HUDEP-2 (cell line): ENCODE measurements around the gene PRSS16.
A peak's percentile ranks its signal among the peaks of the same experiment; 100 is the strongest.
"Not testable (repeated sequence)": the region's sequence is repeated elsewhere in the genome, so short reads cannot be mapped to it uniquely, and the experiment has no call there.

Experiments
- DNase-seq, 76 experiments: peaks; one replicate each; lab custom pipeline; 2025; ENCODE audit not compliant: unreplicated experiment in 76 of 76; lab: John Stamatoyannopoulos, UW

Gene PRSS16, protein sequence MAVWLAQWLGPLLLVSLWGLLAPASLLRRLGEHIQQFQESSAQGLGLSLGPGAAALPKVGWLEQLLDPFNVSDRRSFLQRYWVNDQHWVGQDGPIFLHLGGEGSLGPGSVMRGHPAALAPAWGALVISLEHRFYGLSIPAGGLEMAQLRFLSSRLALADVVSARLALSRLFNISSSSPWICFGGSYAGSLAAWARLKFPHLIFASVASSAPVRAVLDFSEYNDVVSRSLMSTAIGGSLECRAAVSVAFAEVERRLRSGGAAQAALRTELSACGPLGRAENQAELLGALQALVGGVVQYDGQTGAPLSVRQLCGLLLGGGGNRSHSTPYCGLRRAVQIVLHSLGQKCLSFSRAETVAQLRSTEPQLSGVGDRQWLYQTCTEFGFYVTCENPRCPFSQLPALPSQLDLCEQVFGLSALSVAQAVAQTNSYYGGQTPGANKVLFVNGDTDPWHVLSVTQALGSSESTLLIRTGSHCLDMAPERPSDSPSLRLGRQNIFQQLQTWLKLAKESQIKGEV

DNA sequence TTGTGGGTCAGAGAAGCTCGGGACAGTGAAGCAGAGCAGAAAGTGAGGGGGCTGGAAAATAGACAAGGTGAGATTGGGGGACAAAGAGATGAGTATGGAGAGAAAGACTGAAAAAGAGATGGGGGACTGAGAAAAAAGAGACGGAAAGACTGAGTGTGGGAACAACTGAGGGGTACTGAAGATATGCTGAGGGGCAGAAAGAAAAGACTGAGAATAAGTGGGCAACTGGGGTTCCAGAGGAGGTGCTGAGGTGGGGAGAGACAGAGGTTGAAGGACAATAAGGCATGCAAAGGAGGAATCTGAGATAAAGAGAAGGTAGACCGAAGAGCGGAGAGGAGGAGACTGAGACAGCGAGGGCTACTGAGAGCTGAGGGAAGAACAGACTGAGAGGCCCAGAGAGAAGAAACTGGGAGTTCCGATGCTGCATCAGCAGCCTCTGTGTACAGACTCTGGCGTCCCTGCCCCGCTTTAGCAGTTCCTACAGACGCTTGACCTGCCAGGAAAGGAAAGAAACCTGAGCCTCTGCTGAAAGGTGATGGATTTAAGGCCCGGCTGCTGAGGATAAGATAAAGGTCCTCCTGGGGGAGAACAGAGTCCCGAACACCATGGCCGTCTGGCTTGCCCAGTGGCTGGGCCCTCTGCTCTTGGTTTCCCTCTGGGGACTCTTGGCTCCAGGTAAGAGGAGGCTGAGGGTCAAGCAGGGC, at the start of gene PRSS16:
Gene PRSS16, plus strand, starts transcription at position 569 of the 704 bp plus-strand sequence. Its CDS starts 37 bp downstream, at position 606.
- DNase-seq: no peak

DNA sequence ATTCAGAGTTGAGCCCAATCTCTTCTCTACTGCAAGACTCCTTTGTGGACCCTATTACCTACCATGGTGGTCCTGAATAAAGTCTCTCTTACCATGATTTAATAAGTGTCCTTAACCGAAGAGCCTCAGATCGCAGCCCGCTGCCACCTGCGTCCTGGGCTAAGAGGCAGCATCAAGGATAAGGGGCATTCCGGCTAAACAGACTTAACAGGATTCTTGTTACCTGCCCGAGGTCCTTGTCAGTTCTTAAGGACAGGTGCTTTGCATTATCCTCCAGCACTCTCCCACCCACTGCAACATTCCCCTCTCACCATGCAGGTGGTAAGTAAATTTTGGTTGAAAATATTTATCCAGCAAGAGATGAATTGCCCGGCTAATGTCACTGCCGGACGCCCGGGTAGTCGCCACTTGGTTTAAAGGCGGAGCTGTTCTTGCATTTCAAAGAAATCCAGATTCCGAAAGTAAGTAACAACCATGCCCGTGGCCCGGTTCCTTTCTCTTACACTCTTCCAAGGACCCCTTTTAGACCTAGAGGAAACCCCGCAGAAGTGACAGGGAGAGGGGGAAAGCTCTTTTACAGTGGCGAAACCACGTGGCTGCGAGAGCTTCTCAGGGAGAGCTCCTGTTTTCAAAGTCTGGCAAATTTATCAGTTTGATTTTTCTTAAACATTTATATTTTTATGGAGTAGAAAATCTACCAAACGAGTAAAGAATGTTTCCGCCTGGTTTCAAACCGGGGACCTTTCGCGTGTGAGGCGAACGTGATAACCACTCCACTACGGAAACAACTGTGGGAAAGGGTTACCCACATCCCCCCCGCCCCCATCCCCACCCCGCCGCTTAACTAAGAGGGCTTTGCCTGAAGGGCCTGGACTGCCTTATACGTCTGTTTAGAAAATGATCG, 41.9 kb upstream of the PRSS16 start:
- DNase-seq: peak in 24 of 76 experiments; percentile 14 to 53 (median 27)

DNA sequence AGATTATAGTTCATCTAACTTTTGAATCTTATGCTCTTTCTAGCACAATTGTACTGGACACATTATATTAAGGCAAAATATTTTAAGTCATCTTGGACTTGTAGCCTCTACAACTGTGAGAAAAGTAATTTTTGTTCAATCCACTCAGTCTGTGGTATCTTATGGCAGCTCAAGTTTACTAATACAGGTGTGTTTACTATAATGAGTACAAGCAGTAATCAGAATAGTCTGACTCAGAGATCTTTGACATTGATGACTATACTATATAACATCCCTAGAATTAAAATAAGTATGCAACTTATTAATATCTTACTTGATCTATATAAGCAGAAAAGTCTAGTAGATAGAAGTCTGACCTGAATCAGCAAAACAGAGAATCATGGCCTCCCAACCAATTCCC, 40.7 kb upstream of the PRSS16 start:
- no peak for DNase-seq

DNA sequence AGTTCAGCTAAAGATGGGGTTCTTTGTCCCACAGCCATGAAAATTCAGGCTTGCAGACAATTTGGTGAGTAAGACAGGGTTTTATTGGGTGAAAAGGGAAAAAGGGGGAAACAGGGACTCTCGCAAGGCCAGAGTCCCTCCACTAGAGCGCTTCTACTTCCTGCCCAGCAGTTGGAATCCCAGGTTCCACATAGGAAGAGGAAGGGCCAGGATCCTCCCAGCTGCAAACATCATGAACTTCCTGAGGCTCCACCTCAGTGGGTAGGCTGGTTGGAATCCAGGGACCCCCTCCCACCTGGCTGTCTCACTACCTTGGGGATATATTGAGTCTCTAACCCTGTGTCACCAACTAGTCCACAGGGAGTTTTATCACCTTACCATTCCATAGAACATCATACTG, 39.5 kb upstream of the PRSS16 start:
- no peak for DNase-seq

DNA sequence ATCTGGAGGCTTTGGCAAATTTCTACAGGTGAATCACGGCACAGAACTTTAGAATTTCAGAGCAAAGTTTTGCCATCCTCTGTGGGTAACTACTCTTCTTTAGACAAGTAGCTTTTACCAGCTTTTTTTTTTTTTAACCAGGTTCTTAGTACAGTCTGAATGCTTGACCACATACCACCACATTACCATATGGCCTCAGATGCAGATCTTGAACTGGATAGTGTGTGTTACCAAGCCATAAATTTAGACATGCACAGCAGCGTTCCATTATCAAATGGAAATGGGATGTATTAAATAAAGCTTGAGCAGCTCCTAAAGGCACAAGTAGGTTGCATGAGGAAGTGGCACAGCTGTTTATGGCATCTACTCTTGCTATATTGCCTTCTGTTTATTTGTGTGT, 38.3 kb upstream of the PRSS16 start:
- no peak for DNase-seq

DNA sequence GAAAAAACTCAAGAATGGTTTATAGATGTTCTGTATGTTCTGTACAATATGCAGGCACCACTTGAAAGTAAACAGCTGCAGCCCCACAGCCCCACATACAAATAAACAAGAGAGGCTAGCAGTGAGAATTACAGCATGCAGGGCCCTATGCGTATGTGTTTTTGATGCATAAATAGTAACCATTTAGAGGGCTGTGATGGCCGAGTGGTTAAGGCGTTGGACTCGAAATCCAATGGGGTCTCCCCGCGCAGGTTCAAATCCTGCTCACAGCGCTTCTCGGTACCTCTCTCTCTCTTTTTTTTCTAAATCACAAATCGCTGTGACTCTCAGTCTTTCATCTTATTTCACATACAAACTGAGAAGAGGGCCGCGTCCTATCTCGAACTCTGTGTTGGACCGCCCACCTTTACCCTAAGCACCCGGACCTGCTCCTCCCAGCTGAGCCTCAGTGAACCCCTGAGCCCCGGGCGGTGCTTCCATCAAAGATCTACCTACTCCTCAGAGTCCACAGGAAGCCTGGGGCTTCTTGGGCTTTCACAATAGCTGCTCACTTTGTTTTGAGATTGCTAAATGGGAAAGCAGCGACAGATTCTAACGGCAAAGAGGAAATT, 37.7 kb upstream of the PRSS16 start:
- peak in 8 of 76 experiments; percentile 44 to 80 (median 70) for DNase-seq

DNA sequence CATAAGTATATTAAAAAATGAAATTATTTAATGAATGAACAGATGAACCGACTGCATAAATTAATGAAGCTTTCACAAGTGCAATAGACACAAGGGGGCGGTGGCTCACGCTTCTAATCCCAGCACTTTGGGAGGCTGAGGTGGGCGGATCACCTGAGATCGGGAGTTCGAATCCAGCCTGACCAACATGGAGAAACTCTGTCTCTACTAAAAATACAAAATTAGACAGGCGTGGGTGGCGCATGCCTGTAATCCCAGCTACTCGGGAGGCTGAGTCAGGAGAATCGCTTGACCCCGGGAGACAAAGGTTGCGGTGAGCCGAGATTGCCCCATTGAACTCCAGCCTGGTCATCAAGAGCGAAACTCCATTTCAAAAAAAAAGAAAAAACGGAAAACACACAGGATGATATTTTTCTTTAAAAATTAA, 34.4 kb upstream of the PRSS16 start:
- peak in 23 of 76 experiments; percentile 10 to 61 (median 27) for DNase-seq

DNA sequence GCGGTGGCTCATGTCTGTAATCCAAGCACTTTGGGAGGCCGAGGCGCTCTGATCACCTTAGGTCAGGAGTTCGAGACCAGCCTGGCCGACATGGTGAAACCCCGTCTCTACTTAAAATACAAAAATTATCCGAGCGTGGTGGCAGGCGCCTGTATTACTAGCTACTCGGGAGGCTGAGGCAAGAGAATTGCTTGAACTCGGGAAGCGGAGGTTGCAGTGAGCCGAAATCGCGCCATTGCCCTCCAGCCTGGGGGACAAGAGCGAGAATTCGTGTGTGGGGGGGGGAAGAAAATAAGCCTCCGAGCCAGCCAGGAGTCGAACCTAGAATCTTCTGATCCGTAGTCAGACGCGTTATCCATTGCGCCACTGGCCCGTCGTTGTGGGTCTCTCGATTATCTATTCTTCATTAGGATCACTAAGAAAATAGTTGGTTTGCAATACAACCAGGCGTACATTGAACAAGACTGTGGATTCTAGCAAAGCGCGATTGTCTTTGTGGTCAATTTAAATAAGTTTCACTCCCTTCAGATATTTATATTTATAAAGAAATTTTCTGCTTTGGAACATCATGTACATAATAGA, 33.9 kb upstream of the PRSS16 start:
- DNase-seq: peak in 58 of 76 experiments; percentile 19 to 88 (median 58)

DNA sequence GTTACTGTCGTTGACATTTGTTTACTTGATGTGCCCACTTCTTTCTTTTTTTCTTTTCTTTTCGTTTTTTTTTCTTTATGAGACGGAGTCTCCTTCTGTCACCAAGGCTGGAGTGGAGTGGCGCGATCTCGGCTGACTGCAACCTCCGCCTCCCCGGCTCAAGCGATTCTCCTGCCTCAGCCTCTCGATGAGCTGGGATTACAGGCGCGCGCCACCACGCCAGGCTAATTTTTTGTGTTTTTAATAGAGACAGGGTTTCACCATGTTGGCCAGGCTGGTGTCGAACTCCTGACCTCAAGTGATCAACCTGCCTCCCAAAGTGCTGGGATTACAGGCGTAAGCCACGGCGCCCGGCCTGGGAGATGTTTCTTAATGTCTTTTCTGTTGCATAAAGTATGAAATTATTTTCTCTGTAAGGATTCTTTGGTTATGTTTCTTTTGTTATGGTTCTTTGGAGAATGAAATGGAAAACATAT, 33.3 kb upstream of the PRSS16 start:
- DNase-seq: peak in 41 of 76 experiments; percentile 11 to 70 (median 36)

DNA sequence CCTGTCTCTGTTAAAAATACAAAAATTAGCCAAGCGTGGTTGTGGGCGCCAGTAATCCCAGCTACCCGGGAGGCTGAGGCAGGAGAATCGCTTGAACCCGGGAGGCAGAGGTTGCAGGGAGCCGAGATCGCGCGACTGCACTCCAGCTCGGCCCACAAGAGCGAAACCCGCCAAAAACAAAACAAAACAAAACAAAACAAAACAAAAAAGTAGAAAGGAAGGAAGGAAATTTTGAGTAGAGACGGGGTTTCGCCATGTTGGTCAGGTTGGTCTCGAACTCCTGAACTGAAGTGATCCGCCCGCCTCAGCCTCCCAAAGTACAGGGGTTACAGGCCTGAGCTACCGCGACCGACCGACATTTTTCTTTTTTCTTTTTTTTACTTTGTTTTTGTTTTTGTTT, 30.6 kb upstream of the PRSS16 start:
- DNase-seq: no peak

DNA sequence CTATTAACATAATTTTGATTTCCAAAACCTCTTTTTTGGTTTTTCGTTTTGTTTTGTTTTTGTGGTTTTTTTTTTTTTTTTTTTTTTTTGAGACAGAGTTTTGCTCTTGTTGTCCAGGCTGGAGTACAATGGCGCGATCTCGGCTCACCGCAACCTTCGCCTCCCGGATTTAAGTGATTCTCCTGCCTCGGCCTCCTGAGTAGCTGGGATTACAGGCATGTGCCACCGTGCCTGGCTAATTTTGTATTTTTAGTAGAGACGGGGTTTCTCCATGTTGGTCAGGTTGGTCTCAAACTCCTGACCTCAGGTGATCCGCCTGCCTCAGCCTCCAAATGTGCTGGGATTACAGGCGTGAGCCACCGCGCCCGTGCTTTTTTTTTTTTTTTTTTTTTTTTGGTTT, 24.5 kb upstream of the PRSS16 start:
- not testable (repeated sequence) for DNase-seq

DNA sequence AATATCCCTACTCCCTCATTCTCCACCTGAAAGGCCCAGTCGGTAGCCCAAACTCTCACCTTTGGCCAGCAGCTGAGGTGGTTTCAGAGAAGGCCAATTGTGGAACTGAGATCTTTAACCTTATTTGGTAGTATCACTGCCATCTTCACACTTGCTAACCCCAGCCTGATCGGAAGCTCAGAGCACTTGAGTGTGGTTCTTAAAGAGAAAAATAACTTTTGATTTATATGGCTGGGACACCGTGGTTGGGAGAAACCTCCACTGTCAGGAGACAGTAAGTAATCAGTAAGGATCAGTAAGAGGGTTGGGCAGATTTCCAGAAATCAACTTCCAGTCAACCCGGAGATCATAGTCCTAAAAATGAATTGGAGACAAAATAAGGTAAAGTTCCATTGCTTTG, 22.8 kb upstream of the PRSS16 start:
- no peak for DNase-seq

DNA sequence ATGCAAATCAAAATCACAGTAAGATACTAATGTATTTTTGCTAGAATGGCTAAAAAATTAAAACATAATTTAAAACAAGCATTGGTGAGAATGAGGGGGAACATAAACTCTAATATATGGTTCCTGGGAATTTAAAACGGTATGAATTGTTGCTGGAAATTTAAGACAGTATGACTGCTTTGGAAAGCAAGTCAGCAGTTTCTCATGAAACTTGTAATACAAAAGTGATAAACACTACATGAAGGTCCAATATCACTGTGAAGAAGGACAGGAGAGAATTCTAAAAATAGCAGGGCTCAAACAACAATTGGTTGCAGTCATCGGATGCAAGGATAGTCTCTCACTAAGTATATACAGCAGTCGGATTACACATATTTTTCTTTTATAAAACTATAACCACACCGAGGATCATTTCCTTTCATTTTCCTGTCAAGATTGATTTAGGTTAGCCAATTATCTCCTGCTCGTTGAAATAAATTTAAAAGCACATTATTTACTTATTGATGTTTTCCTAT, 18.5 kb upstream of the PRSS16 start:
- DNase-seq: no peak

DNA sequence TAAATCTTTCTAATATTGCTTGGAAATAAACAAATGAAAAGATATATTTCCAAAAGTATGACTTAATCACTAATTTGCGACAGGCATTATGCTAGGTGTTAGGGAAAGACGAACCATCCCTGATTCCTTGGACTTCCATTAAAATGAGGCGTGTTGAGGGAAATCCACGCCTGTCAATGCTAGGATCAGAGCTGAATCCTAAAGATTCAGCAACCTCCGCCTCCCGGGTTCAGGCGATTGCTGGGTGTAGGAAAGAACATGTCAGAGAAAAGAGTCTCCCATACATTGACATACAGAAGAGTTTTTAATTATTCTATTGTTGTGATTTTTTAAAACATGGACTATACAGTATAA, 16.8 kb upstream of the PRSS16 start:
- DNase-seq: no peak

DNA sequence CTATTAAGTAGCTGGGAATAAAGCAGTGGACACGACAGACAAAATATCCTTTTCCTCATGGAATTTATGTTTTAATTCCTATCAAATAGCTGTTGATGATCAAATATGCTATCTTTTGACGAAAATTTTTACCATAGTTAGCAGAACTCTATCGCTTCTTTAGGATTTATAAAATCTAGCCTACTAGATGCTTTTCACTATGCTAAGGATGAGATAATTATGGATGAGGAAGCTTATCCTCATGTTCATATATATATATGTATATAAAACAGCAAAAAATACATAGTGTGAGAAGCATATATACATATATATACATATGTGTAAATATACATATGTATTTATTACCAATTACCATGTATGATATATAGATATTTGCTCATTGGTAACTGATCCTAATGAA, 12.9 kb upstream of the PRSS16 start:
- no peak for DNase-seq

DNA sequence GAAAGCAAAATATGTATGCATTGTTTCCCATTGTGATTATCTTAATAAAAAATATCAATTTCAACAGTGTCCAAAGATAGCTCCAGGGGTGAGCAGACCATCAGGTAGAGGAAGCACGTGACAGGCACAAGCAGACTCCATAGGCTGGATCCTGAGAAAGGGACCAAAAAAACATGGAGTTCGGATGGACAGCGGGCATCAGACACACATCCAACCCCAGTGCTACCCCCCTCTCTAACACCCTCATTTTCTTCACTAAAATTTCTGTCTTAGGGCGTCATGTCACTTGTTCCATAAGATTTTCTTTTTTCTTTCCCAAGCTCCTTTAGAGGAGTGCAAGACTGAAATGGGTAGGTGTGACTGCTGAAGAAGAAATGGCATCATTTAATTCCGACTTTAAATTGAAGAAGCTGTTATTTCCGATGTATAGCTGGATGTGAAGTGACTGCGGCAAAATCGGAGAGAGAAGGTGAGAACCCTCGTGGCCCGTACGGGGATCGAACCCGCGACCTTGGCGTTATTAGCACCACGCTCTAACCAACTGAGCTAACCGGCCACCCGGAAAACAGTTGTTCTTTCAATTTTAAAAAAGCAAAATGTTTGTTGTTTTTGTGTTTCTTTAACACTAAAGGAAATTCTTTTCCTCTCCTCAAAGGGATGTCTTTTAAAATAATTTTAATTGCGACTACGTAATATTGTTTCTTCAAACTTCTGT, 10.3 kb upstream of the PRSS16 start:
- peak in 66 of 76 experiments; percentile 40 to 92 (median 78) for DNase-seq

DNA sequence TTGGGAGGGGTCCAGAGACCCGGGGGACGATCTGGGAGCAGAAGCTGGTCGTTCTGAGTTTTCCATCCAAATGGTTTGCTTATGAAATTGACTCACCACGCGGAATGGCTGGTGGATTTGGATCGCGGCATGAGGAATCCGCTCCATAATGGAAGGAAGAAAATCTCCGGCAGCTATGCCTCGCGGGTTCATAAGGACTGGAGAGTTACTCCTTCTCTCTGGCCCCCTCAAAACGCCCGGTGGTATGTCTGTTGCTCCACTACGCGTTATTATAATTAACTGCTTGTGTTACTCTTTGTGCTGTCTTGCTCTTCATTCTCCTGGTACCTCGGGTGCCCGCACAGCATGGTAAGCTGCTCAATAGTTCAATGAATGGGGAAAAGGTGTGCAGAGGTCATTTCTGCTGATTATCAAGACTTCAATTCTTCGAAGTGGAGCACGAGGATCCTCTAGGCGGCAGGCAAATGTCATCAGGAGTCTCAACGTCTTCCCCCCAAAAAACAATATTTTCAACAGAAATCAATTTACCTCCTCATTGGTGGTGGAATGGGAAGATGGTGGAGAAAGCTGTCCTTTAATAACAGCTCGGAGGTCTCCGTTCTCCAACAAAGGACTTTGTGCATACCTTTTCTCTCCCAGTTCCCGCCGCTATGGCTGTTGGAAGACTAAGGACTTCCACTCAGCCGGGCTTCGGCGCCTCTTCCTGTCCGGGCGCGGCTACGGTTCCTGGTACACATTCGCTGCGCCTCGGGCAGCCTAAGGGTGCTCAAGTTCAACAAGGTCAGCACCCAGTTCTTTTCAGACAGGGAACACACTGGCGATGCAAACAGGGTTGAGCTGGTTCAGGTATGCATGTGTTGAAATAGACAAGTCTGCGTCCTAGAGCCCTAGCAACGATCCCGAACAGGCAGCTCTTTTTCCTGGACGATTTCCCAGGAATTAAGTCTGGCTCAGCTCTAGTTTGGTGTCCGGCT, 9.2 kb upstream of the PRSS16 start:
- DNase-seq: peak in 51 of 76 experiments; percentile 12 to 78 (median 45)

DNA sequence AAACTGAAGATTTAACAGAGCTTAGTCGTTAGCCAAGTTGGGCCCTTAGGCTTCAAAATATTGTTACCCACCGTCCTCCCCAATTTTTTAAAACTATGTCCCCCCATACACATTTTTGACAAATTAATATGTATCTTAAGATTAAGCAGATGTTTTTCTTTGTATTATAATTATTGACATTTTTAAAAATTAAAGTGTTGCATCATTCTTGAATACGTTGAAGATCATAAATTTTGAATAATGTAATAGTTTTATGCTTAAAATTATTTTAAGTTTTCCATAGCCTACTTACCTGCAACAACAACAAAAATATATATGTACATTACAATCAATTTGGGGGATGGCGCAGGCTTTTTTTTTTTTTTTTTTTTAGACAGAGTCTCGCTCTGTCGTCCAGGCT, 8.2 kb upstream of the PRSS16 start:
- no peak for DNase-seq
